Measurements from ENCODE around the gene PTGER4. TPM values are rescaled to one million over a fixed set of nuclear protein-coding genes. Genes with fewer than 3 reads are reported as not detected.

Gene PTGER4
- 1 to 10 TPM; 3.6 to 6.8 TPM for total RNA-seq
- 1 to 10 TPM in 1 of 2 donors, under 1 TPM in 1; 0.60 to 1.9 TPM for polyA plus RNA-seq

DNA sequence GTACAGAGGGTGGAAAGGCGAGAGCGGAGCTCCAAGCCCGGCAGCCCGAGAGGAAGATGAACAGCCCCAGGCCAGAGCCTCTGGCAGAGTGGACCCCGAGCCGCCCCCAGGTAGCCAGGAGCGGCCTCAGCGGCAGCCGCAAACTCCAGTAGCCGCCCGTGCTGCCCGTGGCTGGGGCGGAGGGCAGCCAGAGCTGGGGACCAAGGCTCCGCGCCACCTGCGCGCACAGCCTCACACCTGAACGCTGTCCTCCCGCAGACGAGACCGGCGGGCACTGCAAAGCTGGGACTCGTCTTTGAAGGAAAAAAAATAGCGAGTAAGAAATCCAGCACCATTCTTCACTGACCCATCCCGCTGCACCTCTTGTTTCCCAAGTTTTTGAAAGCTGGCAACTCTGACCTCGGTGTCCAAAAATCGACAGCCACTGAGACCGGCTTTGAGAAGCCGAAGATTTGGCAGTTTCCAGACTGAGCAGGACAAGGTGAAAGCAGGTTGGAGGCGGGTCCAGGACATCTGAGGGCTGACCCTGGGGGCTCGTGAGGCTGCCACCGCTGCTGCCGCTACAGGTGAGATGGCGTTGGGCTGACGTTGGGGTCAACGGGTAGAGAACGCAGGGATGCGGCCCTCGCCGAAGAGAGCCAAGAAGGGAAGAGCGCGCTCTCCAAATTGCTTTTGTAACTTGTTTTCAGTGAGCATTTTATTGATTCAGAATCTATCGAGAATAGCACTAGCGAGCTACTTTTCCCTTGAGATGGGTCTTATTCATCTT is at the start of gene PTGER4:
PTGER4 (plus strand) TSS at position 3 of the 769 bp plus-strand sequence. CDS start 1,079 bp downstream, outside the sequence.
- H3K36me3 ChIP-seq (ENCODE audit: control insufficient read depth in 4 of 4, insufficient read depth in 3 of 4, low read depth in 1 of 4, low read length in 3 of 4): no peaks in the 10 kb centered on the region
- DNase-seq (ENCODE audit: low spot score): no peak
- H3K4me3 ChIP-seq (ENCODE audit: low read depth in 1 of 3, low read length in 3 of 3): peak within 1 kb of the TSS; percentile 65 to 82 (median 78)
- 2% methylated on average over 44 of the region's 44 CpGs for WGBS
- no peak for TF ChIP-seq YY1 (IDR thresholded peaks at IDR 0.05)
- TF ChIP-seq RXRA (IDR thresholded peaks at IDR 0.05): no peak
- TF ChIP-seq FOXA2 (IDR thresholded peaks at IDR 0.05): no peak
- no peak for TF ChIP-seq HNF4A (conservative IDR thresholded peaks at IDR 0.05)
- TF ChIP-seq TAF1 (conservative IDR thresholded peaks at IDR 0.05): no peak
- TF ChIP-seq, protein P1, sequence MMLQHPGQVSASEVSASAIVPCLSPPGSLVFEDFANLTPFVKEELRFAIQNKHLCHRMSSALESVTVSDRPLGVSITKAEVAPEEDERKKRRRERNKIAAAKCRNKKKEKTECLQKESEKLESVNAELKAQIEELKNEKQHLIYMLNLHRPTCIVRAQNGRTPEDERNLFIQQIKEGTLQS (IDR thresholded peaks at IDR 0.05): no peak
- no peak for TF ChIP-seq EGR1 (IDR thresholded peaks at IDR 0.05; ENCODE audit: low read depth in 2 of 2)
- no peak for TF ChIP-seq HNF4G (IDR thresholded peaks at IDR 0.05)
- TF ChIP-seq, protein P2, sequence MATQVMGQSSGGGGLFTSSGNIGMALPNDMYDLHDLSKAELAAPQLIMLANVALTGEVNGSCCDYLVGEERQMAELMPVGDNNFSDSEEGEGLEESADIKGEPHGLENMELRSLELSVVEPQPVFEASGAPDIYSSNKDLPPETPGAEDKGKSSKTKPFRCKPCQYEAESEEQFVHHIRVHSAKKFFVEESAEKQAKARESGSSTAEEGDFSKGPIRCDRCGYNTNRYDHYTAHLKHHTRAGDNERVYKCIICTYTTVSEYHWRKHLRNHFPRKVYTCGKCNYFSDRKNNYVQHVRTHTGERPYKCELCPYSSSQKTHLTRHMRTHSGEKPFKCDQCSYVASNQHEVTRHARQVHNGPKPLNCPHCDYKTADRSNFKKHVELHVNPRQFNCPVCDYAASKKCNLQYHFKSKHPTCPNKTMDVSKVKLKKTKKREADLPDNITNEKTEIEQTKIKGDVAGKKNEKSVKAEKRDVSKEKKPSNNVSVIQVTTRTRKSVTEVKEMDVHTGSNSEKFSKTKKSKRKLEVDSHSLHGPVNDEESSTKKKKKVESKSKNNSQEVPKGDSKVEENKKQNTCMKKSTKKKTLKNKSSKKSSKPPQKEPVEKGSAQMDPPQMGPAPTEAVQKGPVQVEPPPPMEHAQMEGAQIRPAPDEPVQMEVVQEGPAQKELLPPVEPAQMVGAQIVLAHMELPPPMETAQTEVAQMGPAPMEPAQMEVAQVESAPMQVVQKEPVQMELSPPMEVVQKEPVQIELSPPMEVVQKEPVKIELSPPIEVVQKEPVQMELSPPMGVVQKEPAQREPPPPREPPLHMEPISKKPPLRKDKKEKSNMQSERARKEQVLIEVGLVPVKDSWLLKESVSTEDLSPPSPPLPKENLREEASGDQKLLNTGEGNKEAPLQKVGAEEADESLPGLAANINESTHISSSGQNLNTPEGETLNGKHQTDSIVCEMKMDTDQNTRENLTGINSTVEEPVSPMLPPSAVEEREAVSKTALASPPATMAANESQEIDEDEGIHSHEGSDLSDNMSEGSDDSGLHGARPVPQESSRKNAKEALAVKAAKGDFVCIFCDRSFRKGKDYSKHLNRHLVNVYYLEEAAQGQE (IDR thresholded peaks at IDR 0.05): no peak
- peak within 1 kb of the TSS in 1 of 2 donors; percentile 55 for H3K9ac ChIP-seq (ENCODE audit: low read depth in 1 of 2, low read length in 2 of 2)
- H3K4me1 ChIP-seq (ENCODE audit: control insufficient read depth in 4 of 4, insufficient read depth in 4 of 4, low read length in 3 of 4): peaks cover 10 to 24% (median 17%) of the 10 kb centered on the region in 4 donors
- peaks cover 0 to 4% (median under 1%) of the 10 kb centered on the region in 4 donors for H3K9me3 ChIP-seq (ENCODE audit: control insufficient read depth in 4 of 4, low read length in 3 of 4)
- peaks cover 0 to 5% (median 2%) of the 10 kb centered on the region in 4 donors for H3K27me3 ChIP-seq (ENCODE audit: control insufficient read depth in 4 of 4, insufficient read depth in 4 of 4, low read length in 3 of 4)
- peak within 1 kb of the TSS; percentile 48 to 66 for H3K27ac ChIP-seq (ENCODE audit: low read depth in 1 of 2, low read length in 2 of 2)

DNA sequence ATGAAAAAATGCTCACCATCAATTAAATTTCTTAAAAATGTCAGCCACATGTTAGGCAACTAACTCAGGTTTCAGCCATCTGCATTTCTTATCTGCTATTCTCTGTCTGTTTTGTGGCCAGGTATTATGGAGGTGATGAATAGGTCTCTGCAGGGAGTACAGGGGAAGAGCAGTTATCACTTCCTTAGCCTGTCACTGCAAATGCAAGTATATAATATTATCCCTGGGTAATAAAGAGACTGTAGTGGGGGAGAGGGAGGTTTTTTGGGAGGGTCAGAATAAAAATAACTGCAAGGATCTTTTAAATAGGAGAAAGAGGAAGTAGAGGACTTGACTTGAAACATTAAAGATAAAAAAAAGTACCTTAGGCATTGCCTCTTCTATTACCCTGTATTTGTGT is 49.6 kb upstream of the PTGER4 start:
- Histone ChIP-seq H3K4me1 (ENCODE audit: control insufficient read depth in 4 of 4, insufficient read depth in 4 of 4, low read length in 3 of 4) (no peaks in the 10 kb centered on the region), H3K4me3 (ENCODE audit: low read depth in 1 of 3, low read length in 3 of 3) (no peak overlapping the region), H3K9me3 (ENCODE audit: control insufficient read depth in 4 of 4, low read length in 3 of 4) (no peaks in the 10 kb centered on the region), H3K27me3 (ENCODE audit: control insufficient read depth in 4 of 4, insufficient read depth in 4 of 4, low read length in 3 of 4) (no peaks in the 10 kb centered on the region), H3K9ac (ENCODE audit: low read depth in 1 of 2, low read length in 2 of 2) (no peak overlapping the region), H3K36me3 (ENCODE audit: control insufficient read depth in 4 of 4, insufficient read depth in 3 of 4, low read depth in 1 of 4, low read length in 3 of 4) (no peaks in the 10 kb centered on the region), H3K27ac (ENCODE audit: low read depth in 1 of 2, low read length in 2 of 2) (no peak overlapping the region)
- DNase-seq (ENCODE audit: low spot score): no peak
- TF ChIP-seq JUND (IDR thresholded peaks at IDR 0.05): no peak
- no peak for TF ChIP-seq NR2F2 (IDR thresholded peaks at IDR 0.05)
- no peak for TF ChIP-seq FOXA1 (IDR thresholded peaks at IDR 0.05)
- no peak for TF ChIP-seq SP1 (IDR thresholded peaks at IDR 0.05)
- no peak for TF ChIP-seq HNF4A (conservative IDR thresholded peaks at IDR 0.05)
- TF ChIP-seq, protein P3, sequence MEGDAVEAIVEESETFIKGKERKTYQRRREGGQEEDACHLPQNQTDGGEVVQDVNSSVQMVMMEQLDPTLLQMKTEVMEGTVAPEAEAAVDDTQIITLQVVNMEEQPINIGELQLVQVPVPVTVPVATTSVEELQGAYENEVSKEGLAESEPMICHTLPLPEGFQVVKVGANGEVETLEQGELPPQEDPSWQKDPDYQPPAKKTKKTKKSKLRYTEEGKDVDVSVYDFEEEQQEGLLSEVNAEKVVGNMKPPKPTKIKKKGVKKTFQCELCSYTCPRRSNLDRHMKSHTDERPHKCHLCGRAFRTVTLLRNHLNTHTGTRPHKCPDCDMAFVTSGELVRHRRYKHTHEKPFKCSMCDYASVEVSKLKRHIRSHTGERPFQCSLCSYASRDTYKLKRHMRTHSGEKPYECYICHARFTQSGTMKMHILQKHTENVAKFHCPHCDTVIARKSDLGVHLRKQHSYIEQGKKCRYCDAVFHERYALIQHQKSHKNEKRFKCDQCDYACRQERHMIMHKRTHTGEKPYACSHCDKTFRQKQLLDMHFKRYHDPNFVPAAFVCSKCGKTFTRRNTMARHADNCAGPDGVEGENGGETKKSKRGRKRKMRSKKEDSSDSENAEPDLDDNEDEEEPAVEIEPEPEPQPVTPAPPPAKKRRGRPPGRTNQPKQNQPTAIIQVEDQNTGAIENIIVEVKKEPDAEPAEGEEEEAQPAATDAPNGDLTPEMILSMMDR (IDR thresholded peaks at IDR 0.05; ENCODE audit: low read depth, low read length, missing input control): no peak
- no peak for TF ChIP-seq GABPA (IDR thresholded peaks at IDR 0.05 in 1 of 2, conservative IDR thresholded peaks at IDR 0.05 in 1 of 2)
- TF ChIP-seq TAF1 (conservative IDR thresholded peaks at IDR 0.05): no peak
